ENCODE measurements around the gene DACH1.

GRCh38 chr13:71454509-71454908, 412.5 kb downstream of the DACH1 start:
- TF ChIP-seq REST (IDR thresholded peaks at IDR 0.05; ENCODE audit: low read depth) (no peak), POLR2AphosphoS5 (IDR thresholded peaks at IDR 0.05; ENCODE audit: low read depth, low read length) (no peak), EZH2 (IDR thresholded peaks at IDR 0.05) (no peak)

Data from HCT116 (cell line).